CD4-positive, alpha-beta T cell treated with Interferon alpha-2 for 1 hour (primary cell): ENCODE measurements around the gene OR5B2.
"Not testable (repeated sequence)": the region's sequence is repeated elsewhere in the genome, so short reads cannot be mapped to it uniquely, and the experiment has no call there.

Source experiments
- DNase-seq, 2 donors: peaks; one replicate each; pipeline ENCODE4 v3.0.0-alpha.2; 2020 to 2022

OR5B2 gene

DNA sequence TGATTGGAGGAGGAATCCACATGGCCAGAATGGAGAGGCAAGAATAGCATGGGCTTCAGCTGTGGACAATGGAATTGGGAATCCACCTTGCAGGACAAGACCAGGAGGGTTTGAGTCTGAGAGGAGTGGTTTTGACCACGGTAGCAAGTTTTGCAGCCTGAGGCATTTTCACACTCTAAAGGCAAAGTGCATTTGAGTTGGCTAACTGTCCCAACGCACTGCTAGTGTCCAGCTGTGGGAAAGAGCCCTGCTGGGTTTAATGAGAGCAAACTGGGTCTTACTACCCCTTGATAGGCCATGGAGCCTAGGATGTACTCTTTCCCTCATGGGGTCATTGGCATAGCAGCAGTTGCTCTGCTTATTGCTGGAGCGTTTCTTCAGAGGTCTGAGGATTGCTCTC is at the start of gene OR5B2:
Gene OR5B2, minus strand, starts transcription at position 101 of the 400 bp plus-strand sequence. CDS start 4,860 bp downstream, outside the sequence.
- DNase-seq, result no peak

DNA sequence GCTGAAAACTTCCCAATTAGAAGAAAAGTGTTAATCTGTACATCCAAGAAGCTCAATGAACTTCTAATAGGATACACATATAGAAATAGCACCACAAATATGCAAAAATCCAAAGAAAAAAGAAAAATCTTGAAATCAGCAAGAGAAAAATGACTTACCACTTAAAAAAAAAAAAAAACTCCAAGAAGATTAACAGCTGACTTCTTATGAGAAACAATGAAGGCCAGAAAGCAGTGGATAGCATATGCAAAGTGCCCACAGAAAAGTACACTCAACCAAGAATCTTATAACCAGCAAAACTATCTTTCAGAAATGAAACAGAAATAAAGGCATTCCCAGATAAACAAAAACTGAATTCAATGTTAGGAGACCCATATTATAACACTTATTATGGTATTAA is 44.0 kb upstream of the OR5B2 start:
- DNase-seq, result no peak

DNA sequence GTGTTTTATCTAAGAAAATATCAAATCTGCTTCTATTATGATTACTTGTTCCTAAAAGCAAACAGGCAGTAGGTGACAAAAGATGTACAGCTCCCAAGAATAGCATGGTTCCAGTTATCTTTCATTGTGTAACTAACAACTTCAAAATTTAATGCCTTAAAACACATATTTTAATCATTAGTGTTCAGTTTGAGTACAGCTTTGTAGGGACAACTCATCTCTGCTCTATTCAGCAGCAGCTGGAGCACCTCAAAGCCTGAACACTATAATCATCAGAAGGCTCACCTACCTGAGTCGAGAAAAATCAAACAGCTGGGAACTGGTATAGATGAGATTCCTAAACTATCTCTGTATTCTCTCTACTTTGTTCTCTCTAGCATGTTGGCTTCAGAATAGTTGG is 38.4 kb upstream of the OR5B2 start:
- DNase-seq, result no peak

DNA sequence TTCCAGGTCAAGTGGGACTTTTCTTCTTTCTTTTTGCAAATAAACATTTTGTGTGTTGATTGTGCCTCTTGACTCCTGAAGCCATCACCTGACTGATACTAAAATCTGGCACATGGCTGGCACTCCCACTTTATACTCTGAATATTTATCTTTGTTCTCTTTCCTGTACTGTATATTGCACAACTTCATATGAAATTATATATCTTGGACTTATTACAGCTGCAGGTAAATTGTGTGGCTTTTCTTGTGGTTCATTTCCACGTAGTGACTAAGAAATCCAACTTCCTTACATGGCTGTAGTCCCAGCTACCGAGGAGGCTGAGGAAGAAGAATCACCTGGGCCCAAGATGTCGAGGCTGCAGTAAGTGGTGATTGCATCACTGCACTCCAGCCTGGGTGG is 37.8 kb upstream of the OR5B2 start:
- DNase-seq, result no peak

DNA sequence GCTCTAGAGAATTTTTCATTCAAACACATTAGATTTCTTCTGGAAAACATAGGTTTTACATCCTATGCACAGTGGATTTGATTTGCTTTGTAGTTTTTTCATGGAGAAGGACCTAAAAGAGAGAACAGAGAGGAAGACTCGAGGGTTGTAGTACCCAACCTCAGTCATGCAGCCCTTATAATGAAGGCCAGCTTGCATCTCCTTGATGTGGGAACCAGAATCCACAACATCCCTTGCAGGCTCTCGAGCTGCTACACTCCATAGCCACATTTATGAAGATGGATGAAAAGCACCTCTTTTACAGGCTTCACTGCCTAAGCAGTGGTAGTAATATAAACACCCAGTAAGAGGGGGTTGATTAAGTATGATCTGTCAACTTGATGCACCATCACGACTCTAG is 23.7 kb upstream of the OR5B2 start:
- DNase-seq, result no peak

DNA sequence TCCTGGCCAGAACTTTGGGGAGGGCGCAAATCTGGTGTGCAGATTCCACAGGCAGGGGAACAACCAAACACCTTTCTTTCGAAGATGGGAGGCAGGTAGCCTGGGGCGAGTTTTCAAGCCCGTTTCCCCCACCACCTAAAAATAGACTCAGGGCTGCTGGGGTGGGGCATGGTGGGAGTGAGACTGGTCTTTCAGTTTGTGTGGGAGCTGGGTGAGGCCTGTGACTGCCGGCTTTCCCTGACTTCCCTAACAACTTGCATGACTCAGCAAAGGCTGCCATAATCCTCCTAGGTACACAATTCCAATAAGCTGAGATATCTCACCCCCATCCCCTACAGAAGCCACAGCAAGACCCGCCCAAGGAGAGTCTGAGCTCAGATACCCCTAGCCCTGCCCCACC is 18.4 kb upstream of the OR5B2 start:
- DNase-seq, result no peak

DNA sequence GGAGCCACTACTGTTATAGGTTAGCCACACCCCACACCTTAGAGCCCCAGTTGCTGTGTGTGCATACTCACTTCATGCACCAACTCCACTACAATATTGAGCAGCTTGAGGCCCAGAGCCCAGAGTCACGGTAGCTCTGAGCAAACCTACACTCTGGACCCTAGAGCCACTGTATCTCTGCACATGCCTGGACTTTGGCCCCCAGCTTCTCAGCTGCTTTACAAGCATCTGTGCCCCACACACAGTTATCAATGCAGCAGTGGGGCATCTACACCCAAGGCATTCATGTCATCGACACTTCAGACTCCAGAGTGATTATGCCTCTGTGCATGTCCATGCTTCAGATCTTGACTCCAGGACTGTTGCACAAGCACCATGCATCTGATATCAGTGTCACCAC is 16.4 kb upstream of the OR5B2 start:
- no peak for DNase-seq

DNA sequence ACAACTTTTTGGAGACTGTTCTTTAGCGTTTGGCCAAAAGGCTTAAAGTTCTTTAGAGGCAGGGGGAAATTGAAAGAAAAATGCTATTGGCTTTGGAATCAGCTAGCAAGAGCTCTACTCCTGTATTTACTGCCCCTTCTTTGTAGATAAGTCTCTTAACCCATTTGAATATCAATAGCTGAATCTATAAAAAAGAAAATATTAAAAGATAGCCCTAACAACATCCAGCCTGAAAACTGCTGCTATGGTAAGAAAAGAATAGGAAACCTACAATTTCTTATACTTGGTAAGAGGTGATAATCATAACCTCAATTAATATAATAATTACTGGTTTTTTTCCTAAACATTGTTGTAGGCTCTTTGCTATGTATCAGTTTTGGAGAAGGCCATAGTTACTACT is 14.2 kb upstream of the OR5B2 start, which contains the start of gene OR5B12:
Gene OR5B12, minus strand, starts transcription at position 101 of the 400 bp plus-strand sequence. CDS start 2,085 bp downstream, outside the sequence.
- no peak for DNase-seq

DNA sequence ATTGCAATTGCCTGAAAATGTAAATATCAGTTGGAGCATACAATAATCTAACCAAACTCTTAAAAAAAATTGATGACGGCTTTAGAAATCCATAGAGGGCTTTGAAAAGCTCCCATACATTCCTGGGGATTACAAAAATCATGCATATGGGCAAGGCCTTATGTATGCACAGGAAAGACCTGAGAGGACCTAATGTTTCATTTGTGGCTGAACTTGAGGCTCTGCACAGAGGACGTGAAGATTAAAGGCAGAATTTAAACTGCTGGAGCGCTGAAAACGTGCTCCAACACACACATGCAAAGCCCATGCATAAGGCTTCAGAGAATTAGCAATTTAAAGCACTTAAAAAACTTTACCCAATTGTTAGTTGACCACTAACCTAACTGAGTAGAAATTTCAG is 10.6 kb upstream of the OR5B2 start:
- DNase-seq, result no peak

DNA sequence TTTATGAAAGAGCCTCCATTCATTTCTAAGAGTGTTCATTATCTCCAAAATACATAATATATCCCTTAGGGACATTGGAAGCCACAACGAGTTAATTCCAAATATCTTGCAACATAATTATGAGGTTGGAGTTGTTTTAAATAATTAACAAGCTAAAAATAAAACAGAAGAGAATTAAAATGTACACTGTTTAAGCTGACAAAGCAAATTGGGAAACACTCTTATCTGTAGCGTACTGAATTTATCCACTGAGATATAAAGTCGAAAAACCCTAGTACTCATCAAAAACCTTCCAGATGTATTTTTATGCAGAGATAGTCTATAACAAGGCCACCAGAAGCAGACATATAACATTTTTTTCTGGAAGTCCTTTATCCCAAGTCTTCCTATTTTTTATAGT is 6.3 kb upstream of the OR5B2 start:
- no peak for DNase-seq

DNA sequence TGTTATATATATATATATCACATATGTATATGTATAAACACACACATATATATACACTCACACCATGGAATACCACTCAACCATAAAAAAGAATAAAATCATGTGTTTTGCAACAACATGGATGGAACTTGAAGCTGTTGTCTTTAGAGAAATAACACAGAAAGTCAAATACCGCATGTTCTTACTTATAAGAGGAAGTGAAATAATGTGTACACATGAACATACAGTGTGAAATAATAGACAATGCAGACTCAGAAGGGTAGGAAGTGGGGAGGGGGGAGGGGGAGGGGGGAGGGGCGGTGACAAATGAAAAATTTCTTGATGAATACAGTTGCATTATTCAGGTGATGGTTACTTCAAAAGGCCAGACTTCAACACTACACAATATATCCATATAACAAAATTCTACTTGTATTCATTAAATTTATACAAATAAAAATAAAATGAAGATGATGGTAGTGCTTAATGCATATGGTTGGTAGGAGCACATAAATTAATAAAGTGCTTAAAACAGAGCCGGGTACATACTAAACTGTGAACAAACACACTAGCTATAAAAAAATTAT is 5.8 kb upstream of the OR5B2 start:
- no peak for DNase-seq

DNA sequence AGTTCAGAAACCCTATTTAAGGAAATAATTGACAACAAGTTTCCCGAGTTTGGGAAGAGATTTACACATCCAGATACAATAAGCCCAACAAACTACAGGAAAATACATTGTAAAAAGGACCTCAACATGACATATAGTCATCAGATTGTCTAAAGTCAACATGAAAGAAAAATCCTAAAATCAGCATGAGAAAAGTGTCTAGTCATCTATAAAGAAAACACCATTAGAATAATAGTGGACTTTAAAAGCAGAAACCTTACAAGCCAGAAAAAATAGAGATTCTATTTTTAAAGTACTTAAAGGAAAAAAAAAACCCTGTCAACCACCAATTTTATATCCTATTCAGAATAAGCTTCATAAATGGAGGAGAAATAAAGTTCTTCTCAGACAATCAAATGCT is 1.4 kb upstream of the OR5B2 start:
- no peak for DNase-seq

DNA sequence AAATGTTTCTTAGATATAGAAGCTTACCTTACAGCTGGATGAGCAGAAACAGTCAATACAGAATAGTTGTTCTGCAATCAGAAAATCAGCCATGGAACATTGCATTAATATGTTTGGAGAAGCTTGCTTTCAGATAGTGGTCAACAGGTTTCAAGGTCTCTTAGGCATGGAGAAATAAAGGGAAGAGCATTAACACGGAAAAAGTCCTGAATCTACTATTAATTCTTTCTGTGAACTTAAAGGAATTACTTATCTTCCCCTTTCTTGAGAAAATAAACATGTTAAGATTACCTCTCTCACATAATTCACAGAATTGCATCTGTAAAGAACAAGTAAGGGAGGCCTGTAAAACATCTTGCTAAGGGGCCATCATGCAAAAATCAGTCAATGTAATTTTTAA is 21.1 kb downstream of the OR5B2 start, which contains the start of gene OR5B3:
Gene OR5B3, minus strand, starts transcription at position 101 of the 400 bp plus-strand sequence. CDS start 3,465 bp downstream, outside the sequence.
- no peak for DNase-seq

DNA sequence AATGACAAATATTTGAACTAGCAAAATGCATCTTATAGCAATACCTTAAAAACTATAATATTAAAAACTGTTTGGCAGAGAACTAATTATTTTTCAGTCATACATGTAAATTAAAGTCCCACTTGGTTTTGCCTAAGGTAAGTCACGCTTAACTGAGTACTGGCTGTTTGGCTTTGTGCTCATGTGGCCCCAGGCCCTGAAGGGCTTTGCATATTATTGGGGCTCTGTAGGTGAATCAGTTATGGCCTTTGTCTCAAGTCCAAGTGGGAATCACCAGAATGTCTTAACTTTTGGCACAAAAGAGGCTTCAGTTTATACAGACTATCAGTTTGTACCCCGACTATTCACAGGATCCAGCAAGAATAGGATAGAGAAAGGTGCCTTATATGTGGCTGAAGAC is 28.3 kb downstream of the OR5B2 start:
- DNase-seq, result not testable (repeated sequence)

DNA sequence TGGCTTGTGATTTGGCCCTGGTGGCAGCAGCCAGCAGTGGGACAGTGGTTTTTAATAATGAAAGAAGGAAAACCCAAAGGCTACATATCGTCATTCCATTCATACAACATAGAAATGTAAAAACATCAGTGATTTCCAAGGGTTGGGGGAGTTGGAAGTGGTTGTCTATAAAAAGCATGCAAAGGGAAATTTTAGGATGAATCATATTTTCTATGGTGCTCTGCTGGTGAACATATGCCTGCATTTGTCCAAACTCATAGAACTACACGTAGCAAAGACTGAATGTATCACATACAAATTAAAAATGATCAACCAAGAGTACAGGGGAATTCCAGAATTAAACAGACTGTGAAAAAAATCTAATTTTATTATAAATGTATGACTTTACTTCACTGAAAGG is 32.3 kb downstream of the OR5B2 start:
- DNase-seq, result no peak

DNA sequence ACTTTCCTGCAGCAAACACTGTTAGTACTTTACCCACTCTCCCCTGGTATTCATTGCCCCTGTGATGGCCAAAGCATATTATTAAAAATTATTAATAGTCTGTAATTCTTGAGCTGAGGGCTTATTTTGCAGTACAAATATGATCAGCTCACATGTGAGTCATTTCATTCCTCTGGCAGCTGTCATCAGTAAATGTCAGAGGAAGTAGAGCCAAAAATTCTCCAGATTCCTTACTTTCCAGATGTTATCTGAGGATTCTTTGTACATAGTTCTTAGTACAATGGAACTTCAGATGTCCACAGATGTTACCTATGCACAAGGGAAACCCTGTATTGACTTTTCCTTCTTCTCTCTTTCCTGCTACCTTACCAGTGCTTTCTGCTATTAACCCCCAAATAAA is 33.7 kb downstream of the OR5B2 start:
- DNase-seq, result no peak

DNA sequence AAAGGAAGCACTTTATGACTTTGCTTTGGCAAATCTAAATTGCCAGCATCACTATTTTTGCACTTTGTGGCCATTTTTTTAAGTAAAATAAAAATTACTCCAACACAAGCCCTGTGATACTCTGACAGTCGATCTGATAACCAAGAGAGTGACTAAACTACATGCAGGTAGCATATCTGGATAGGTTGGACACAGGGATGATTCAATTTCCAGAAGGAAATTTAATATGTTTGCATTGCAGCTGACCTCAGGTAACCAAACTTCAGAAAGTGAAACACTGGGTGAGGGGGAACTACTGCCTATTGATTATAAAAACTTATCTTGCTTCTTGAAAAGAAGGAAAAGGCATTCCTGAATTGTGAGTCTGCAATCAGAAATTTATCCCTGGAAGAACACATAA is 35.2 kb downstream of the OR5B2 start:
- DNase-seq, result no peak

DNA sequence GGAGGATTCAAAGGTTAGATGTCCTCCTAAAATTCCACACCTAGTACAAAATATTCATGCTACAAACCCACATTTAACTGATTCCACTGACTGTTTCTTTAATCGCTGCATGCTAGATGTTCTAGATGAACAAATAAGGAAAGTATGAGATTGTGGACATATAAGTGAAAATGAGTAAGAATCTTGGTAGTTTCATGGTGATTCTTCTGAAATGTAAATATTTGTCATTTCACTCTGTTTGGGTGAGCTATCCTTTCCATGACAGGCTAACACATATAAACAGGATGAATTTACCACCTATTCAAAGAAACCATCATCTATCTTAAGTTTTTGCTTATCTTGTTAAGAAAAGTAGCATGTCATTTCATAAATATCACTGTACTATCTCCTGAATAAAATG is 36.0 kb downstream of the OR5B2 start:
- DNase-seq, result no peak

DNA sequence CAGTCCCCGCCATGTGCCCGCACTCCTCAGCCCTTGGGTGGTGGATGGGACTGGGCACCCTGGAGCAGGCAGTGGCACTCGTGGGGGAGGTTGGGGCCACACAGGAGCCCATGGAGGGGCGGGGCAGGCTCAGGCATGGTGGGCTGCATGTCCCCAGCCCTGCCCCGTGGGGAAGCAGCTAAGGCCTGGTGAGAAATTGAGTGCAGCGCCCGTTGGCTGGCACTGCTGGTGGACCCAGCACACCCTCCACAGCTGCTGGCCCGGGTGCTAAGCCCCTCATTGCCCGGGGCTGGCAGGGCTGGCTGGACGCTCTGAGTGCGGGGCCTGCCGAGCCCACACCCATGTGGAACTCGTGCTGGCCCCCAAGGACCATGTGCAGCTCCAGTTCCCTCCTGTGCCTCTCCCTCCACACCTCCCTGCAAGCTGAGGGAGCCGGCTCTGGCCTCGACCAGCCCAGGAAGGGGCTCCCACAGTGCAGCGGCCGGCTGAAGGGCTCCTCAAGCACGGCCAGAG is 37.3 kb downstream of the OR5B2 start:
- no peak for DNase-seq
